ENCODE results near the gene RBM20.

DNA sequence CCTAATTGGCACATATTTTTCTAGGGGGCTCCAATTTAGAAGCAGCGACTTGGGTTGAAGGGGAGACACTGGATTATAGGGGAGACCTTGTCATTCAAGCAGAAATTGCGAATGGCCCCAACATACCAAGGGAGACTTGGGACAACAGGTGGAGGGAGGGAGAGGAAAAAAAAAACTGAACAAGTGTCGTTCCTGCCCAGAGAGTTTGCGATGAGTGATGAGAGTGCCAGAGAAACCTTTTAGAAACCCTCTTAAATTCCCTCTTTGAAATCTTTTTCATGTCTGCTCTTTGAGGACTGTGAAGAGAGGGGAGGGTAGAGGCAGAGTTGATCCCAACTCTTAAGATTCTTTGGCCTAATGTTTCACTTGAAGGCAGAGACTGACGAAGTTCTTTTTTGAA, 24.3 kb downstream of the RBM20 start:
- no peak for TF ChIP-seq CTCF (conservative IDR thresholded peaks at IDR 0.05)
- no peak for TF ChIP-seq EZH2 (IDR thresholded peaks at IDR 0.05; ENCODE audit: low read depth)

Measured in PC-9 (cell line).